GM18502 (cell line): ENCODE data around the gene OSTF1.
A peak's percentile ranks its signal among the peaks of the same experiment; 100 is the strongest.

ENCODE experiments used
- ATAC-seq: cut with Tn5 transposase; IDR thresholded peaks from one replicate; pipeline ENCODE4 v1.9.1; 2021; ENCODE audit warnings: mild to moderate bottlenecking; ENCODE audit not compliant: unreplicated experiment, poor library complexity

The OSTF1 gene, protein sequence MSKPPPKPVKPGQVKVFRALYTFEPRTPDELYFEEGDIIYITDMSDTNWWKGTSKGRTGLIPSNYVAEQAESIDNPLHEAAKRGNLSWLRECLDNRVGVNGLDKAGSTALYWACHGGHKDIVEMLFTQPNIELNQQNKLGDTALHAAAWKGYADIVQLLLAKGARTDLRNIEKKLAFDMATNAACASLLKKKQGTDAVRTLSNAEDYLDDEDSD

DNA sequence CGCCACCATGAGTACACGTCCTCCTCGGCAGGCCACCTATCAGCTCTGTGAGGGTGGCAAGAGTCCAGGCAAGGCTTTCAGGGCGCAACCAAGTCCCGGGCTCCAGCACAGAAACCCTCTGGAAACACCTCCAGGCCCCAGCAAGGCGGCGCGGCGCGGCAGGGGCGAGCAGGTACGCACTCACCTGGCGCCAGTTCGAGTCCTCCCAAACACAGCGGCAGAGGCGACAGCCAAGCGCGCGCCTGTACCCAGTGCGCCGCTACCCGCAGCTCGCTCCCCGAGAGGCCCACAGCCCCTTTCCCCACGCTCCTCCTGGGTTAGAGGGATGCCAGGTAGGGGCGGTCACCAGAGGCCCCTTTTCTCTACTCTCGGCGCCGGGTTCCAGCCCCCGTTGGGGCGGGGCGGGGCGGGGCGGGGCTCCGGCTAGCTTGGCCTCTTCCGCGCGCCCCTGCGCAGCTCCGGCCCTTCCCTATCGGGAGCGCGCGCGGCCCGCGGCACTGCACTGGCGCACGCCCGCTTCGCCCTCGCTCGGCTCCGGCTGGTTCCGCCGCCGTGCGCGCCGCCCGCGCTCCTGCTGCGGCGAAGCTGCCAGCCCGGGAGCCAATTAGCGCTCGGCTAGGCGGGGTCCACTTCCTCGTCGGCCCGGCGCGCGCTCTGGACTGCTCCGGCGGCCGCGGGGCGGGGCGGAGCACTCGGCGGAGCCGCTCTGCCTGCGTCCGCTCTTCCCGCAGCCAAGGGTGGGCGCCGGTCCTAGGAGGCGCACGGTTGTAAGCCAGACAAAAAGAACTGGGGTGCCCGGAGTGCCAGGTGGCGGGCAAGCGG lies at the start of gene OSTF1, which contains the start of gene NMRK1:
TSS of gene OSTF1 (plus strand) at position 691 of the 822 bp plus-strand sequence. CDS start 179 bp downstream, outside the sequence.
TSS of gene NMRK1 (minus strand) at position 332 of the 822 bp plus-strand sequence. CDS start 5,040 bp downstream, outside the sequence.
- ATAC-seq: peak; percentile 87

DNA sequence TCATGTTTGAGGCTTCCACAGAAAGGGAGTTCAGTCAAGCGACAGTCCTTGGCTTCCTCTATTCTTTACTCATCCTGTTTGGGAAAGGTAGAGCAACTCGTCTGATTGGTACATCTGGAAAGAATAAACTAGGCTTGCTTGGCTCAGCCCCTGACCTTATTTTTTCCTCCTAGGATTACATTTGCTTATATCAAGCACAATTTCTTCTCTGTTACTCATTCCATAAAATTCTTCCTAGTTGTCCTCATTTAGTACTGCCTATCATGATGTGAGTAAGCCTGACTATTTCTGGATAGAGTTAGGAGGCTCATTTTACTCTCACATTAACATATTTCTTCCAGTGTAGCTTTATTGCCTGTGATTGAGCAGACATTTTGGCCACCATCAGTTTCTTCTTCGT lies 49.3 kb upstream of the OSTF1 start:
- no peak for ATAC-seq

DNA sequence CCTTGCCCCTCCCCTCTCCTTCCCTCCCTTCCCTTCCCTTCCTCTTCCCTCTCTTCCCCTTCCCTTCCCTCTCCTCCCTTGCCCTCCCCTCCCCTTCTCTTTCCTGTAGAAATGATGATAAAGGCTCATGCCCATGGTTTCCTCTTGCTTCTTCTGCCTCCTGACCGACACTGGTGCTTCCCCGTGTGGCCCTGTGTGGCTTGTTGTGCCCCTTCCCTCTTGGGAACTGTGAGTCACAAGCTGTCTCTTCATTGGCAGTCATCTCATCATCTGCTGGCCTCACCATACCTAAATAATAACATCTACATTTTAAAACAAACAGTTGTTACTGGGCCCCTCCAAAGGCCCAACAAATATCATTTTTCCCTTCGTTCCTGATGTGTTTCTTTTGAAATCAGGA lies 48.5 kb upstream of the OSTF1 start:
- peak; percentile 48 for ATAC-seq

DNA sequence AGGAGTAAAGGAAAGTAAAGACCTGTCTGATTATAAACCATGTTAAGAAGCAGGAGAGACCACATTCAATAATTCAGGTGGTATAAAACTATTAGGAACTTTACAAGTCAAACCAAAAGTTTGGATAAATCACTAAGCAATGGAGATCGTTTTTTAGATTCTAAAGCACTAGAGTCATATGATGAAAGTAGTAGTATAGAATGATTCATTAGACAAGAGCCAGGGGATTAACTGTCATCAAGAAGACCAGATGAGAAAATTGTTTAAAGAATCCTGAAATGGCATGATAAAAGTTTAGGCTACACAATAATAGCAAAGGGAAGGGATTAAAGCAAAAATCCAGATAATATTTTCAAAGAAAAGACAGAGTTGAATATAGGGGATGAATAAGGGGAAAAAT lies 47.3 kb upstream of the OSTF1 start:
- ATAC-seq: no peak

DNA sequence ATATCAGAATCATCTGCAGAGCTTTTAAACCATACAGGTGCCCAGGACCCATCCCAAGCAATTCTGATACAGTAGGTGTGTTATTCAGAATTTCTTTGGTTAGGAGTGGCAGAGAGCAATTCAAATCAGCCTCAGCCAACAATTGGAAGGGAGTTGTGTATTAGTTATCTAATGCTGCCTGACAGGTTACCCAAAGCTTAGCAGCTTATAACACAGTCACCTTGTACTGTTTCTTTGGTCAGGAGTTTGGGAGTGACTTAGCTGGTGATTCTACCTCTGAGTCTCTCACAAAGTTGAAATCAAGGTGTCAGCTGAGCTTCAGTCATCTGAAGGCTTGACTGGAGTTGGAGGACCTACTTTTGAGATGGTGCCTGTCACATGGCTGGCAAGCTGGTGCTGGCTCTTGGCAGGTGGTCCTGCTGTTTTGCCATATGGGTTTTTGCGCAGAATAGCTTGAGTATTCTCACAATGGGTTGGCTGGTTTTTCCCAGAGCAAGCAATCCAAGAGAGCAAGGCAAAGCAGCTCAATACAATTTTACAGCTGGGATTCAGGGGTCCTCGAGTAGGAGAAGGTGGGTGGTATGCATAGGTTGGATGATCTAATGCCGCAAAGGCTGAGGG lies 41.5 kb upstream of the OSTF1 start:
- ATAC-seq: no peak

DNA sequence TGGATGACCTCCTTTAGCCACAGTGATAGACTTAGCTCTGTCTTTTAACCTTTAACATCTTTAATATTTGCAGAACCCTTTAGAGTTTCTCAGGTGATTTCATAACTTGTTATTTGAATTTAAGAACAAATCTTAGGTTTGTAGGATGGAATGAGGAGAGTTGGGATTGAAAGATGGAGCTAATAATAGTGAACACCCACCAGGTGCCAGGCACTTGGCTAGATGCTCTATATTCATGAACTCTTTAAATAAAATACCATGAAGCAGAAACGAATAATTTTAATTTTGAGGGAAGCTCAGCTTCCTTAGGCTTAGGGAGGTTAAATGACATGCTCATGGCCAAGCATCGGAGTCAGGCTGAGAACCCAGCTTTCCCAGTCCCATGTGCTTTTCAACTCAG lies 40.8 kb upstream of the OSTF1 start:
- ATAC-seq: no peak

DNA sequence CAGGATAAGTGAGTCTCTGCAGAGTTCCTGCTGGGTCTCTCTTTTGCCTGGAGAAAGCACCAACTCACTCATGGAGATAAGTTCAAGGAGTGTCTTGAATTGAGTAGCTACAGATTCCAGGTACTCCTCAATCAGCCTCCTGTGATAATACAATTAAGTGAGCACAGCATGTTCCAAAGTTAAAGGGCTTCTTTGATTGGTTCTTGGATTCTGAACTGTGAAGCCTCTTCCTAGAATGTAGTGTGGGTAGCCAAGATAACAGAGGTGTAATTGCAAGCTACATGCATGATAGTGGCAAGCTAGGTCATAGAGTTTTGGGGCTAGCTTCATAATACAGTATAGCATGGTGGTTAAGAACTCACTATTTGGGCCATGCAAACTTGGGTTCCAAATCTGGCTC lies 37.0 kb upstream of the OSTF1 start:
- ATAC-seq: no peak

DNA sequence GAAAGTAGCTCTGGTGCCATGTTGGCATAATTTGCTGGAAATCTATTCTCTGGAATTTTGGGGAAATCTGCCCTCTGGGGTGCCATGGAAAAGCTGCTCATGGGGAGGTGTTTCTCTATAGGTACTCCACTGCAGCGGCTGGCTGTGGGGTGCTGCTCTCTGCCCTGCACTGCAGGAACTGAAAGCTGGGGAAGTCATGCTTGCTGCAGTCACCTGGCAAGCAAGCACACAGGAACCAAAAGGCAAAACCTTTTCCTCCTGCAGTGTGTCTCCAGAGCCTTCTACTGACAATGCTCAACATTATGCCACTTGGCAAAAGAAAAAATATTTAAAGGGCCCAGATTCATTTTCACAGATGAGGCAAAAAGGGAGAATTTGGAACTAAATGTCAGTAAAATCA lies 34.4 kb upstream of the OSTF1 start:
- peak; percentile 95 for ATAC-seq

DNA sequence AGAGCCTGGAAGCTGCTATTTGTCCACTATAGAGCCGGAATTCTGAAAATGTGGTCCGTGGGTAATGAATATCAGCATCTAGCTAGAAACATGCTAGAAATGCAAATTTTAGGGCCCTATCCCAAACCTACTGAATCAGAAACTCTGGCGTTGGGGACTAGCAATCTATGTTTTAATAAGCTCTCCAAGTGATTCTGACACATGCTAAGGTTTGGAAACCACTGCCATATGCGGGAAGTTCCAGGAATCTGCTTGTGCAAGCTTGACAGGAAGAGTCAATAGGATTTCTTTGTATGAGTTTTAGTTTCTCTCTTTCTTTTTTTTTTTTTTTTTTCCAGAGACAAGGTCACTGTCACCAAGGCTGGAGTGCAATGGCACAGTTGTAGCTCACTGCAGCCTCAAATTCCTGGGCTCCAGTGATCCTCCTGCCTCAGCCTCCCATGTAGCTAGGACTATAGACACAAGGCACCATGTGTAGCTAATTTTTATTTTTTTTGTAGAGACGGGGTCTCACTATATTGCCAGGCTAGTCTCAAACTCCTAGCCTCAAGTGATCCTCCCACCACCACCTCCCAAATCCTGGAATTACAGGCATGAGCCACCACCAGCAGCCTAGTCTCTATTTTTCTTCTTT lies 33.8 kb upstream of the OSTF1 start:
- ATAC-seq: no peak

DNA sequence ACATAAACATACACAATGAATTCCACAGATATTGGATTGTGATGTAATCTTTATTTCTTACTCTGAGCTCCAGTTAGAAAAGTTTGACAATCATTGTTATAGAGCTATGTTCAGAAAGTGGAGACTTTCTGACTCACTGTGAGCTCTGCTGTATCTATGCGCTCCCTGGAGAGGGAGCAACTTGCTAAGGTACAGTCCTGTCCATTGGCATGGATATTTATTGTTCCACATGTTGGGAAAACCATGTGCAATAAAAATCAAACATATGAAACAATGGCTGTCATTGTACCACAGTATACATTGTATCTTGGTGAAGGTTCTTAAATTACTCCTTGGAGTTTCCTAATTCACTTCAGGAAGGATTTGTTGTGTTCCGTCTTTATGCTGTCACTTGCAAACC lies 27.1 kb upstream of the OSTF1 start:
- ATAC-seq: no peak

DNA sequence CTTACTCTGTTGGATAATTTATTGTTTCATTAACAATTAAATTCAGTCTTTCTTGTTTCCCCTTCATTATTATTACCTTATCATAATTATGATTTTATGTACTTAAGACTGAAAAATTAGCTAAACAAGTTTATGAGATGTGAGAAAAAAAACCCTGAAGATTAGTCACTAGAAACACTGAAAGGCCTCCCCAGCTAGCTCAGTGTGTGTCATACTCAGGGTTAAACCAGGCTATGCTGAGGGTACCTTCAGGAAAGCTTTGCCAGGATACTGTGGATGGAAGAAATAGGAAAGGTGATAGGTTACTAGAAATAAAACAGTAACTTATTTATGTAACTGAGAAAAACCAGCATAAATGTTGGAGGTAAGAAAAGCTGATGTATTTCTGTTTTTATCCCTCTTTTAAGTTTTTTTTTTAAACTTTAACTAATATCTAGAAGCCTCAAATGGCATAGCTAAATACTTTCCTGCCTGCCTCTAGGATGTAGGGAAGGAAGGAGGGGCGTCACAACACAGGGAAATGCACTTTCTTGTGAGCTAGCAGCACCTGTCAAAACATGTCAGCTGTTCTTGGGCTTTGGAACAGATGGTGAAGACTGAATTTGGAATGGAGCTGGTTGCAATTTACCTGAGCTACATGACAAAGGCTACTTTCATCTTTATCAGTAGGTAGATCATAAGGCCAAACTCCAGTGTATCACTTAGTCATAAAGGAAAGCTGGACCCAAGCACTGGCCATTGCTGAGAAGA lies 24.6 kb upstream of the OSTF1 start:
- ATAC-seq: no peak

DNA sequence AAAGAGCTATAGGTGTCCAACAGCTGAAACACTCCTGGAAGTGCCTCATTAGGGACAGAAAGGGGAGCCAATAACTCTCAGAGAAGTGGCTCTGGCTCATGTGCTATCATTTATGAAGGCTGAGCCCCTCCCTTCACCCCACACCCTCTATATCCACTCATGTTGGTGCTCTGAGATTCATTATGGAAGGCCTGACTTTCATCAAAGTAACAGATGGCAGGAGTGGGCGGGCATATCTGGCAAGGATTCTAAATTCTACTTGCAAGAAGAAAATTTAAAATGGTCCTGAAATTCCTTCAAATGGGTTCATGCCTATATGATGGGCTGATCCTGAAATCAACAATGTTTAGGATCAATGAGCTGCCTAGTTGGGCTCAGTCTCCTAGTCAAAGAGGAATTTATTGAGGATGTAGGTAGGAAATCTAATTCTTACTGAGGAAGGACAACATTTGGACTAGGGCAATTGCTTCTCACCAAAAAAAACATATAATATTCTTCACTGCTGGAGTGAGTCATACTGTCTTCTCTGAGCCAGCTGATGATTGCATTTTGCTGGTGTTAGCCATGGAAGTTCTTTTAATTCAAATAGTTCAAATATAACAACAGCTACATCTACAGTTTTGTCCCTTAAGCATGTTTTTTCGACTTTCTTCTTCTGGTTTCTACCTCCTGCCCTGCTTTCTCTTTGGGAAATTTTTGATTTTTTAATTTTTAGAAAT lies 23.8 kb upstream of the OSTF1 start:
- ATAC-seq: no peak

DNA sequence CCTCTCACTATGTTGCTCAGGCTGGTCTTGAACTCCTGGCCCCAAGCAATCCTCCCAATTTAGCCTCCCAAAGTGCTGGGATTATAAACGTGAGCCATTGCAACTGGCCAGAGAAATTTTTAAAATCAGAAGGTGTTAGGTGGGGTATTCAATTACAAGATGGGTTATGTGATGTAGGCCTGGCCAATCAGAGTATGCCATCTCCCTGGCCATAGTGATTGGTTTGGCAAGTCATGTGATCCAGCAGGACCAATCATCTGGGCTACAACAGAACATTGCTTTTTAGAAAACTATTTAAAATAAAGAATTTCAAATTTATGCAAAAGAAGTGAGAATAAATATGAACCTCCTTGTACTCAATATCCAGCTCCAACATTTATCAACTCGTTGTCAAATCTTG lies 22.8 kb upstream of the OSTF1 start:
- no peak for ATAC-seq

DNA sequence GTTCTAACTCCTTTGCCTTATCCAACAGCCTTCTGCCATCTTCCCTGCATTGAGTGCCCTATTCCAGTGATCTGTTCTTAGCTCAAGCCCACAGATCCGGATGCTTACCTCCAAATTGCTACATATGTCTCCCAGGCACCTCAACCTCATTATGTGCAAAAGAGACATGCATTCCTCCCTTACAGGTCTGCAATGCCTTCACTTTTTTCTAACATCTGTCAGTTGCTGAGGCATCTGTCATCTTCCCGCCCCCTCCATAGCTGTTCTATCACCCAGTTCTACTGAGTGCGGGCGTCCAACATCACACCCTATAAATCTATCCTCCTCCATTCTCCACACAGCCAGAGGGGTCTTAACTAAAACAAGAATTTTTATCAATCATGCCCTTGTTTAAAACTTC lies 20.4 kb upstream of the OSTF1 start:
- no peak for ATAC-seq

DNA sequence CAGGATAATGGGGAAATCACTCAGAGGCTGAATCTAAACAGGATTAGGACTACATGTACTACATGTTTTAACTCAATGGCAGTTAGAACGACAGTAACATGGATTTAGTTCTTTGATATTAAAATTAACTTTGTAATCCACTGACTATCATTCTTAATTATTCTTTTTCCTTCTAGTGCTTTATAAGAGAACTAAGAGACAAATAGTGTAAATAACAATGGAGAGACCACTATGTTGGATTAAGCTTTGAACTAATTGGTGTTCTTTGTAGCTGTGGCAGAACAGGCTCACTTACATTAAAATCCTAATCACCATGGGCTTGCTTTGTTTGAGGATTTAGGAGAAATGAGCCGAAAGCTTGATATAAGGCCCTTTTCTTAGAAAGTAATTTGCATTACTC lies 19.1 kb upstream of the OSTF1 start:
- no peak for ATAC-seq

DNA sequence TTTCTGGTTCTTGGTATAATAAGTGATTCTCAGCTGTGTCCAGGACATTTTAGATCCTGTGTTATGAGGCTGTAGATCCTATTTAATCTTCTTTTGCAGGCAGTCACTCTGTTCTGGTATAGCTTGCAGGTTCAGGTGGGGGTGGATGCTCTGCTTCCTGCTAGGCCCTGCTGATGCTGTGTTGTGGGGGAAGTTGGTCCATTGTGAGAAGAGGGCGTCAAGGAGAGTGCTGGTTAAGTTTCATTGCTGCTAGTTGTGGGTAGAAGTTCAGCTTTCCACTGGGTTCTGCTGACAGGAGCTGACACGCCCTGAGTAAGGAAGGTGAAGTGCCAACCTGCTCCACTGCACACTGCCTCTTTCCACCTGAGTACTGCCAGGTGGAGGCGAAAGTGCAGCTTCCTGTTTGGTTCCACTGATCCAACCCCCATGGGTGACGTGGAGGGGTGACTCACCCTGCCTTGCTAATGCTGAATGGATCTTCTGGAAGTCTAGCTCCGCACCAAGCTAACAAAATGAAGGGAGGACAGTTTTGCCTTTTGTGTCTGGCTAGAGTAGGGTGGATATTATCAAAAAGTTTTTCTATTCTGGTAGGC lies 16.7 kb upstream of the OSTF1 start:
- ATAC-seq: peak; percentile 84

DNA sequence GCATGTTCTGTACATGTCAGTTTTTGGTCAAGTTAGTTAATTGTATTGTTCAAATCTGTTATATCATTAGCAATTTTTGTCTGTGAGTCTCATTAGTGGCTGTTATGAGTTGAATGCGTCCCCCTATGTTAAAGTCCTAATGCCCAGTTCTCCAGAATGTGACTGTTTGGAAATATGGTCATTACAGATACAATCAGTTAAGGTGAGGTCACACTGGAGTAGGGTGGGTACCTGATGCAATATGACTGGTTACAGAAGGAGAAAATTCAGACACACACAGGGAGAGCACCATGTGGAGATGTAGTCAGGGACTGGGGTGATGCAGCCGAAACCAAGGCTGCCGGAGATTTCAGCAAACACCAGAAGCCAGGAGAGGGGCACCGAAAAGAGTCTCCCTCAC lies 15.4 kb upstream of the OSTF1 start:
- ATAC-seq: no peak

DNA sequence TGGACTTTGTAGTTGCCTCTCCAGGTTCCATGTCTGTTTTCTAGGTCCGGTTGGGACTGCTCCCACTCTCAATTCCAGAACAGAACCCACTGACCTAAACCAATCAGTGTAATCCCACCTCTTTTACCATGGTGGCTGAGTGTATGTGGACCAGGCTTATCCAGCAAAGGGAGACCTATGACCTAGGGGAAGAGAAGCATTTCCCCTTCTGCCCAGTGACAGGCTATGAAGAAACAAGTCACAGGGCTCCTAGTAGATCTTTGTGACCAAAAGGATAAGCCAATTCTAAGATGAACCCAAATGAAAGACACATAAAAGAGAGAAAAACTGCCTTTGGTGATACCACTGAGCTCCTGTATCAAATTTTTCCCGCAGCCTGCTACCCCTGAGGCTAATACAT lies 6.7 kb upstream of the OSTF1 start:
- no peak for ATAC-seq
